Activated CD8-positive, alpha-beta memory T cell treated with anti-CD3 and anti-CD28 coated beads, Interleukin-2, amount 10 ng/mL, durations not matched to agents 7 days and 5 days (primary cell): Measurements from ENCODE around the gene CDK14. TPM values are rescaled to one million over a fixed set of nuclear protein-coding genes. Genes with fewer than 3 reads are reported as not detected.

Source experiments
- ATAC-seq: fragments of 150-1000 bp; cut with Tn5 transposase; one replicate; pipeline ENCODE4 v1.10.0; 2021; ENCODE audit warnings: moderate library complexity
- CTCF ChIA-PET: fragments of 350-600 bp; sonication (Branson Sonifier 250); formaldehyde crosslinking; loops from one replicate; lab custom pipeline; 2021; ENCODE audit warnings: antibody characterized with exemption; lab: Charles Lee
- DNase-seq: peaks from one replicate; pipeline ENCODE4 v3.0.0-alpha.2; 2020
- H3K27ac Mint-ChIP-seq: one replicate; pipeline ENCODE4 v1.8.0; 2021; ENCODE audit warnings: mild to moderate bottlenecking, mixed read lengths
- H3K27me3 Mint-ChIP-seq: one replicate; pipeline ENCODE4 v1.8.0; 2021; ENCODE audit warnings: mixed read lengths
- H3K36me3 Mint-ChIP-seq: one replicate; pipeline ENCODE4 v1.8.0; 2021; ENCODE audit warnings: mild to moderate bottlenecking, mixed read lengths
- H3K4me1 Mint-ChIP-seq: one replicate; pipeline ENCODE4 v1.8.0; 2021; ENCODE audit warnings: mixed read lengths
- H3K4me3 Mint-ChIP-seq: one replicate; pipeline ENCODE4 v1.8.0; 2021; ENCODE audit warnings: mild to moderate bottlenecking, moderate library complexity, mixed read lengths
- H3K9me3 Mint-ChIP-seq: one replicate; pipeline ENCODE4 v1.8.0; 2022; ENCODE audit warnings: low read depth, mixed read lengths
- total RNA-seq, 2 experiments: library from RNA; stranded (reverse); gene quantifications; one replicate each; pipeline ENCODE4 v1.2.3, GENCODE V29; 2021

Gene CDK14
- under 1 TPM; 0.20 to 0.23 TPM for total RNA-seq

DNA sequence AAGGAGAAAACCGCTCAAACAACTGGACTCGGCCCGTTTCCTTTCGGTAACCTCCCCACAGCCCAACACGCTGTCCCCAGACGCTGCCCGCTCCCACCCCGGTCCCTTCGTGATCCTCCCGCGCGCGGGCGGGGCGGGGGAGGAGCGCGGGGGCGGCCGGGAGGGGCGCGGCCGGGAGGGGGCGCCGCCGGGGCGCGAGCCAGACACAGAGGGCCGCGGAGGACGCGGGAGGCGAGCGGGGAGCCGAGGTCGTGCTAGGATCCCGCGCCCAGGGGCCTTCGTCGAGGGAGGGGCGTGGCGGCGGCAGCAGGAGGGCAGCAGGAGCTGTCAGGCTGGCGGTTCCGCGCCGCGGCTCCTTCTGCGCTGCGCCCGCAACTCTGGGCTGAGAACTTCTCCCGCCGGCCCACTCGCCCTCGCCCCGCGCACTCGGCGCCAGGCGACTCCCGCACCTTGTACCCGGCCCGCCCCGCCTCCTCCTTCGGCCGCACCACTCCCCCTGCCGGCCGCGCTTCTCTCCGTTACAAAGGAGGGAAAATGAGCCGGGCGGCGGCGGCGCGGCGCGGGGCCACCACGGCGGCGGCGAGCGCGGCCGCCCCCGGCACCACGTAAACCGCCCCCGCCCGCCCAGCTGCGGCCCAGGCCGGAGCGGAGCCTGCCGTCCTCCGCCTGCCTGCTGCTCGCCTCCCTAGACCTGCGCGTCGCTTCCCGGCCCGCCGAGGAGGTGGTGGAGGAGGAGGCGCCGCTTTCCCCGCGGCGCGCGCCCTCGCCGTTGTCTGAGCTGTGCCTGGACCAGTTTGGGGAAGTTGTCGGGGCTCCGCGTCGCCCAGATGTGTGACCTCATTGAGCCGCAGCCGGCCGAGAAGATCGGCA is at the start of gene CDK14:
CDK14 (plus strand) TSS at position 521 of the 870 bp plus-strand sequence; CDS start at position 828, 307 bp downstream.
- no peaks in the 10 kb centered on the region for H3K36me3 Mint-ChIP-seq
- CTCF ChIA-PET = interaction anchor here (1.6 kb wide), 1 partner anchor 11 kb away, joined by 3 read pairs; no protein-coding TSS in a partner anchor

DNA sequence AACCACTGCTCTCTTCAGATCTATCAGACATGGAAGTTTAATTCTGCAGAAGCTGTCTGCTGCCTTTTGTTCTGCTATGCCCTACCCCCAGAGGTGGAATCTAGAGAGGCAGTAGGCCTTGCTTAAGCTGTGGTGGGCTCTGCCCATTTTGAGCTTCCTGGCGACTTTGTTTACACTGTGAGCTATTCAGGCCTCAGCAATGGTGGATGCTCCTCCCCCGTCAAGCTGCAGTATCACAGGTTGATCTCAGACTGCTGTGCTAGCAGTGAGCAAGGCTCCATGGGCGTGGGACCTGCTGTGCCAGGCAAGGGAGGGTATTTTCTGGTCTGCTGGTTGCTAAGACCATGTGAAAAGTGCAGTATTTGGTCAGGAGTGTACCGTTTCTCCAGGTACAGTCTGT is 45.1 kb upstream of the CDK14 start:
- Mint-ChIP-seq H3K4me3 (no peak overlapping the region), H3K27me3 (no peaks in the 10 kb centered on the region), H3K27ac (no peak overlapping the region), H3K9me3 (peaks cover 5% of the 10 kb centered on the region), H3K4me1 (no peaks in the 10 kb centered on the region), H3K36me3 (no peaks in the 10 kb centered on the region)
- DNase-seq (no peak), ATAC-seq (no peak)
- CTCF ChIA-PET = no interaction called here

More for the DNA sequence above, at the start of gene CDK14:
- peak; percentile 76 for ATAC-seq
- H3K4me1 Mint-ChIP-seq = peaks cover 12% of the 10 kb centered on the region
- peak; percentile 46 for DNase-seq
- no peaks in the 10 kb centered on the region for H3K9me3 Mint-ChIP-seq
- H3K4me3 Mint-ChIP-seq = peak within 1 kb of the TSS; percentile 59
- H3K27me3 Mint-ChIP-seq = peaks cover 61% of the 10 kb centered on the region
- no peak within 1 kb of the TSS for H3K27ac Mint-ChIP-seq

DNA sequence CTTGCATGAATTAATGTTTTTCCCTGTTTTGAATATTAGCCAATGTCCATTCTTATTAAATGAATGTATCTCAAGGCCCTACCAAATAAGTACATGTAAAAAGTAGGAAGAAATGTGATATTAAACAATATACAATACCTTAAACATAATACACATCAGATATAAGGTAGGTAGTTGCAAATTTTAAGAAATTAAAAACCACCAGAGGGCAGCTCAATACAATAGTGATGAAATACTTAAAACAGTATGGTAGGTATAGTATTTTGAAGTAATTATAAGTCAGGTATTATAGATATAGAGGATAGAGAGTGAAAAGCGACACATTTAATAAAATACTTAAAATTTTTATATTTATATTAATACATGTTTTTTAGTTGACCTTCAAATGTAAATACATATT is 43.6 kb upstream of the CDK14 start:
- ATAC-seq = no peak
- no peaks in the 10 kb centered on the region for H3K36me3 Mint-ChIP-seq
- no peaks in the 10 kb centered on the region for H3K4me1 Mint-ChIP-seq
- CTCF ChIA-PET = no interaction called here
- no peaks in the 10 kb centered on the region for H3K27me3 Mint-ChIP-seq
- DNase-seq = no peak
- no peak overlapping the region for H3K4me3 Mint-ChIP-seq
- peaks cover 4% of the 10 kb centered on the region for H3K9me3 Mint-ChIP-seq
- H3K27ac Mint-ChIP-seq = no peak overlapping the region

DNA sequence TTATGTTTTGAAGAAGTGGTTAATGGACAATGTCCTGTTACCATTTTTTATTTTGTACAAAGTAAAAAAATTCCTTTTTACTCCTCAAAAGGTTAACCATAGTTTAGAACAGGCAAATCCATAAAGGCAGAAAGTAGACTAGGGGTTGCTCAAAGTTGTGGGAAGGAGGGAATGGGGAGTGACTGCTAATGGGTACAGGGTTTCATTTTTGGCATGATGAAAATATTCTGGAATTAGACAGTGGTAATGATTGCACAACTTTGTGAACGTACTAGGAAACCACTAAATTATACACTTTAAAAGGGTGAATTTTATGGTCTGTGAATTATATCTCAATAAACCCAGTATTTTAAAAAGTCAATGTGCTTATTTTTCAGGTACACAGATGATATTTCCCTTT is 35.4 kb upstream of the CDK14 start:
- CTCF ChIA-PET = no interaction called here
- H3K36me3 Mint-ChIP-seq = no peaks in the 10 kb centered on the region
- no peak overlapping the region for H3K27ac Mint-ChIP-seq

DNA sequence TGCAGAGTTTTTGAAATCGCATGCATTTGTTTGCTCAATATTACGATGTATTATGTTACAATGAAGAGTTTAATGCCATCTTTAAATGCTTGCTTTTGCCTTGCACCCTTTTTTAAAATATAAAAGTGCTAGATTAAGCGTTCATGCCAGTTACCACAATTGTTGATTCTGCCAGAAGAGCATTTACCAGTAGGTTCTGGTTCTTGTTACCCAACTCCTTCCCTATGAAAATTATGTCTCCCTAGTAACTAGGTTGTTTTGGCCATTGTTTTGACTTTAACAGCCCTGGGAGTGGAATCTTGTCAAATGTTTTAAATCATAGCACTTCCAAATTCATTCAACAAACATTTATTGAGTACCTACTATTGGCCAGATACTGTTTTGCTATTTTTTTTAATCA is 32.8 kb upstream of the CDK14 start:
- ATAC-seq (no peak), DNase-seq (no peak)
- CTCF ChIA-PET = no interaction called here
- Mint-ChIP-seq H3K27me3 (no peaks in the 10 kb centered on the region), H3K9me3 (no peaks in the 10 kb centered on the region), H3K4me1 (no peaks in the 10 kb centered on the region), H3K4me3 (no peak overlapping the region), H3K27ac (no peak overlapping the region), H3K36me3 (no peaks in the 10 kb centered on the region)

More for the DNA sequence above, 35.4 kb upstream of the CDK14 start:
- H3K4me1 Mint-ChIP-seq = no peaks in the 10 kb centered on the region
- DNase-seq = no peak
- H3K27me3 Mint-ChIP-seq = no peaks in the 10 kb centered on the region
- H3K9me3 Mint-ChIP-seq = no peaks in the 10 kb centered on the region
- ATAC-seq = no peak
- H3K4me3 Mint-ChIP-seq = no peak overlapping the region

DNA sequence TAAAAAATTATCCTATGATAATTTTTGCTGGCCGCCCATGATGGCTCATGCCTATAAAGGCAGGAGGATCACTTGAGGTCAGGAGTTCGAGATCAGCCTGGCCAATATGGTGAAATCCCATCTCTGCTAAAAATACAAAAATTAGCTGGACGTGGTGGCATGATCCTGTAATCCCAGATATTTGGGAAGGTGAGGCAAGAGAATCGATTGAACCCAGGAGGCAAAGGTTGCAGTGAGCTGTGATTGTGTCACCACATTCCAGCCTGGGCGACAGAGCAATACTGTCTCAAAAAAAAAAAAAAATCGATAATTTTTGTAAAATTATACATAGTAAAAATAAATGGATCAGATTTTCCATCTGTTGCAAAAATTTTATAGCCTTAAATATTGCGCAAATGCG is 31.7 kb upstream of the CDK14 start:
- CTCF ChIA-PET = no interaction called here
- Mint-ChIP-seq H3K9me3 (no peaks in the 10 kb centered on the region), H3K4me1 (no peaks in the 10 kb centered on the region), H3K4me3 (no peak overlapping the region), H3K27ac (no peak overlapping the region), H3K36me3 (no peaks in the 10 kb centered on the region), H3K27me3 (no peaks in the 10 kb centered on the region)
- no peak for DNase-seq
- ATAC-seq = no peak

DNA sequence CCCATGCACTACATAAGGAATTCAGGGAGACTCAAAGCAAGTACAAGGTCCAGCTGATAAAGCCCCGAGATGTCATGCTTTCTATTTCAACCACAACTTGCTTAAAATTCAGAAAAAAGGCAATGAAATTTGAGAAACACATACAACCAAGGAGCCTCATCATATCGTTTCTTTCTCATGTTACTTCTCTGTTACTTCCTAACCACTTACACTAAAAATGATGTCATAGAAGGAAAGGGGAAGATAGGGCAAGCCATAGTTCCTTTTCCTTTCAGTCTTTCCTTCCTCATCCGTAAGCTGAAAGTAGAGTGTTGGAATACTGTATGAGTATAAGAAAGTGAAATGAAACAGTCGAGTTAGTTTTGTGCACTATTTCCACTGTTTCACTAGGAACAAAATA is 27.9 kb upstream of the CDK14 start:
- ATAC-seq (no peak), DNase-seq (no peak)
- Mint-ChIP-seq H3K4me3 (no peak overlapping the region), H3K27me3 (no peaks in the 10 kb centered on the region), H3K36me3 (no peaks in the 10 kb centered on the region), H3K4me1 (no peaks in the 10 kb centered on the region), H3K27ac (no peak overlapping the region), H3K9me3 (no peaks in the 10 kb centered on the region)
- CTCF ChIA-PET = no interaction called here

GRCh38 chr7:90569368-90569767 is 26.8 kb upstream of the CDK14 start:
- no peak overlapping the region for H3K27ac Mint-ChIP-seq

GRCh38 chr7:90570373-90570959 is 25.7 kb upstream of the CDK14 start:
- Mint-ChIP-seq H3K9me3 (no peaks in the 10 kb centered on the region), H3K4me3 (no peak overlapping the region), H3K36me3 (no peaks in the 10 kb centered on the region), H3K27me3 (no peaks in the 10 kb centered on the region), H3K4me1 (no peaks in the 10 kb centered on the region), H3K27ac (no peak overlapping the region)
- DNase-seq (no peak), ATAC-seq (no peak)
- CTCF ChIA-PET = no interaction called here

More at GRCh38 chr7:90569368-90569767, 26.8 kb upstream of the CDK14 start:
- Mint-ChIP-seq H3K4me1 (no peaks in the 10 kb centered on the region), H3K36me3 (no peaks in the 10 kb centered on the region), H3K4me3 (no peak overlapping the region), H3K27me3 (no peaks in the 10 kb centered on the region), H3K9me3 (no peaks in the 10 kb centered on the region)
- ATAC-seq (no peak), DNase-seq (no peak)
- CTCF ChIA-PET = no interaction called here

DNA sequence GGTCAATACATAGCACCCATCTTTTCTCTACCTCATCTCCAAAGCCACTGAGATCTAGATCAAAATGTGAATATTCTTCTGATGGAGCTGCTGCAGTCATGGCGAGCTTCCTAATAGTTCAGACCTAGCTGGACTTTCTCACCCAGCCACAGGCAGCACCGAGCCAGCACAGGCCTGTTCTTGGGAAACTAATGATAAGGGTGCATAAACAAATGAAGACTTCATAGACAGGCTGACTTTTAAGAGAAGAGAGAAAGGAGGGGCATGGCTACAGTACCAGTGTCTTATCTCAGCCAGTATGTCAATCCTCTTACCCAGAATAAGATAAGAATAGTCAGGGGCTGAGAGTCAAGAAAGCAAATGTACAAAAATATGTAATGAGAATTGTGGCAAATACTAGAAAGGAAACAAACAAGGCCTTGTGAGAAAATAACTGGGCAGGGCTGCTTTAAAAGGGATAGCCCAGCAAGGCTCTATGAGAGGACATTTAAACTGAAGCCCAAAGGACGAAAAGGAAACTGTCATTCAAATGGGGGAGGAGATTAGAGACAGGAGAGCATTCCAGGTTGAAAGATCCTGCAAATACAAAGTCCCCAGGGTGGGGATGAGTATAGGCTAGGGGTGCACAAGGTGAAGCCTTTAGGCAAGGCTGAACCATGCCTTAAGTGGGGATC is 21.8 kb upstream of the CDK14 start:
- DNase-seq (no peak), ATAC-seq (no peak)
- no peaks in the 10 kb centered on the region for H3K9me3 Mint-ChIP-seq
- no peaks in the 10 kb centered on the region for H3K4me1 Mint-ChIP-seq
- H3K4me3 Mint-ChIP-seq = no peak overlapping the region
- H3K27me3 Mint-ChIP-seq = no peaks in the 10 kb centered on the region
- H3K36me3 Mint-ChIP-seq = no peaks in the 10 kb centered on the region
- CTCF ChIA-PET = no interaction called here
- H3K27ac Mint-ChIP-seq = no peak overlapping the region

DNA sequence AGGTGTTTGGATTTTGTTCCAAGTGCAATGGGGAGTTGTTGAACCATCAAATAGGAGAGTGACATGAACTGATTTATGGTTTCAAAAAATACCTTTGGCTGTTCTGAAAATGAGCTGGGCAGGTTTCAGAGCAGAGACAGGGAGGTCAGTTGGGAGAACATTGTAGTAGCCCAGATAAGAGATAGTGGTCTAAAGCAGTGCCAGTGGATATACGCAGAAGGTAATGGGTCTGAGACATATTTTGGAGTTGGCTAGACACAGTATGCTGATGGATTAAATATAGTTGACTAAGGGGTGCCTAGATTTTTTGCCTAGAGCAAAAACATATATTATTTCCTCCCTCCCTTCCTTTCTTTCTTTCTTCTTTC is 21.3 kb upstream of the CDK14 start:
- Mint-ChIP-seq H3K9me3 (no peaks in the 10 kb centered on the region), H3K4me3 (no peak overlapping the region), H3K27ac (no peak overlapping the region), H3K4me1 (no peaks in the 10 kb centered on the region), H3K36me3 (no peaks in the 10 kb centered on the region), H3K27me3 (no peaks in the 10 kb centered on the region)
- DNase-seq (no peak), ATAC-seq (no peak)
- CTCF ChIA-PET = no interaction called here

DNA sequence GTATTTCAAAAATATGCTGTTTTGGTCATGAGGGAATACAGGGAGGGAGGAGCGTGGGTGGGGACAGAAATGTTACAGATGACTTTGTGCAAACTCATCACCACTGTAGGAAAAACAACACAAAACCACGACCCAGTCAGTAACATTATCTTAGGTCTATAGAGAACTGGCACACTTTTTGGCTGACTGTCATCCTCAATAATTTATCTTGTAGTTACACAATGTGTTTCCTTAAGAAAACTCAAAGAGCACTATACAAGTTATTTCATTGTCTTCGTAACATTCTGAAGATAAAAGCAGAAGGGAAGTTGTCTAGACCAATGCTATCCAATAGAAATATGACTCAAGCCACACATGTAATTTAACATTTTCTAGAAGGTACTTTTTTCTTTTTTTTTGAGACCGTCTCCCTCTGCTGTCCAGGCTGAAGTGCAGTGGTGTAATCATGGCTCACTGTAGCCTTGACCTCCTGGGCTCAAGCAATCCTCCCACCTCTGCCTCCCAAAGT is 16.9 kb upstream of the CDK14 start:
- H3K4me1 Mint-ChIP-seq = no peaks in the 10 kb centered on the region
- no peak overlapping the region for H3K27ac Mint-ChIP-seq
- no peaks in the 10 kb centered on the region for H3K9me3 Mint-ChIP-seq
- ATAC-seq = no peak
- no peak overlapping the region for H3K4me3 Mint-ChIP-seq
- no peaks in the 10 kb centered on the region for H3K27me3 Mint-ChIP-seq
- no peaks in the 10 kb centered on the region for H3K36me3 Mint-ChIP-seq
- CTCF ChIA-PET = no interaction called here
- DNase-seq = no peak

DNA sequence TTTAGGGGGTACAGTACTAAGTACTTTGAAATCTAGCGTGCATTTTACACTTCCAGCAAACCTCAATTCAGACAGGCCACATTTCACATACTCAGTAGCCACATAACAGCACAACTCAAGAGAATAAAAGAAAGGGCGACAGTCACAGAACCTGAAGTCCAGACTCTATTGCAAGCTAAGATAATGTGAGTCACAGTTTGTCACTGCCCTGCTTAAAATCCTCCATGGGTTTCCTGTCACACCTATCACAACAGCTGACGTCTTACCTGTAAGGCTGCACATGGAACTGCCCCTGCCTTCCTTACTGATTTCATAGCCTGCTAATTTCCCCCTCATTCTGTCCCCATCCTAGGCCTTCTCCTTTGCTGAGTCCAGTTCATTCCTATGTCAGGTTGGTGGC is 16.1 kb upstream of the CDK14 start:
- CTCF ChIA-PET = no interaction called here
- Mint-ChIP-seq H3K4me1 (no peaks in the 10 kb centered on the region), H3K9me3 (no peaks in the 10 kb centered on the region), H3K36me3 (no peaks in the 10 kb centered on the region), H3K4me3 (no peak overlapping the region), H3K27me3 (no peaks in the 10 kb centered on the region), H3K27ac (no peak overlapping the region)
- ATAC-seq (no peak), DNase-seq (no peak)
